Mesodermal cell (in vitro differentiated cells): ENCODE results near the gene ZNF79.

ENCODE experiments used
- H3K27ac ChIP-seq: 2 replicates; pipeline ENCODE4 v1.7.0; 2013; ENCODE audit warnings: mild to moderate bottlenecking, low read depth, low read length, moderate library complexity; ENCODE audit not compliant: severe bottlenecking
- H3K36me3 ChIP-seq: 2 replicates; pipeline ENCODE4 v1.7.1; 2013; ENCODE audit warnings: mild to moderate bottlenecking, low read length, moderate library complexity; ENCODE audit not compliant: control insufficient read depth, insufficient read depth
- H3K4me1 ChIP-seq: one replicate; pipeline ENCODE4 v1.7.1; 2013; ENCODE audit warnings: mild to moderate bottlenecking, low read length; ENCODE audit not compliant: insufficient read depth, control insufficient read depth, poor library complexity, severe bottlenecking
- H3K4me3 ChIP-seq: 2 replicates; pipeline ENCODE4 v1.7.0; 2013; ENCODE audit warnings: low read length, control low read depth, mild to moderate bottlenecking; ENCODE audit not compliant: insufficient read depth, poor library complexity, severe bottlenecking; ENCODE audit errors: extremely low read depth
- H3K9me3 ChIP-seq: 2 replicates; pipeline ENCODE4 v1.7.1; 2013; ENCODE audit warnings: mild to moderate bottlenecking, low read length, moderate library complexity; ENCODE audit not compliant: control insufficient read depth
- WGBS, 2 experiments: methylation state at CpG; one replicate each; pipeline ENCODE4 v1.1.5; 2013; ENCODE audit warnings: missing lambda C conversion rate in 2 of 2; ENCODE audit not compliant: insufficient coverage in 2 of 2; 5-methylcytosine and 5-hydroxymethylcytosine counted together

Gene ZNF79

DNA sequence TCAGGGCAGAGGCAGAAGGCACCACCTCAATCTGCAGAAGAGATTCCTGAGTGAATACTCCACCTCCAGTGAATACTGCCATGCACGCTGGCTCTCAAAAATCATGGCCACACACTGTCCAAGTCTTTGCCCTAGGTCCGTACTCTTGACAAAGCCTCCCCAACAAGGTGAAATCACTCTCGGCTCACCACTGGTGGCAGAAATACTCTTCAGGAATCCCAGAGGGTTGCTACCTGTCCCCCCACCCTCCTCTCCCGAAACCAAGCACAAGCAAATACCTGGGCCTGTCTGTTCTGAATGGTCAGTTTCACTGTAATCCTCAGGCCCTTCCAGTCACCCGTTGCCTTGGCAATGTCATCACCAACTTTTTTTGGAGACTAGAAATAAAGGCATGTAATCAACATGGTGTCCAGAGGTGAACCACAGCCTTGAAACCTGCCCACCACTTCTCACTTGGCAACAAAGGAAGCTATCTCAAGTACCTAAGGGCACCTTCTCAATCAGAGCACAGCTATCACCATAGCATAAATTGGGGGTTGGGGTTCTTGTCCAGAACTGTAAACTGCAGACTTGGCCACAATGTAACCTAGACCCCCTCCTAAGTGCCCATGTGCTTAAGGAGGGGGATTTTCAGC, 25.3 kb downstream of the ZNF79 start:
- H3K4me1 ChIP-seq = peaks cover 11% of the 10 kb centered on the region
- peak overlapping the region; percentile 91 for H3K27ac ChIP-seq
- 57 to 80% methylated on average over 4 to 5 of the region's 5 CpGs for WGBS, 2 experiments
- H3K36me3 ChIP-seq = peaks cover 70% of the 10 kb centered on the region
- peaks cover 11% of the 10 kb centered on the region for H3K9me3 ChIP-seq
- H3K4me3 ChIP-seq = peak overlapping the region; percentile 96

DNA sequence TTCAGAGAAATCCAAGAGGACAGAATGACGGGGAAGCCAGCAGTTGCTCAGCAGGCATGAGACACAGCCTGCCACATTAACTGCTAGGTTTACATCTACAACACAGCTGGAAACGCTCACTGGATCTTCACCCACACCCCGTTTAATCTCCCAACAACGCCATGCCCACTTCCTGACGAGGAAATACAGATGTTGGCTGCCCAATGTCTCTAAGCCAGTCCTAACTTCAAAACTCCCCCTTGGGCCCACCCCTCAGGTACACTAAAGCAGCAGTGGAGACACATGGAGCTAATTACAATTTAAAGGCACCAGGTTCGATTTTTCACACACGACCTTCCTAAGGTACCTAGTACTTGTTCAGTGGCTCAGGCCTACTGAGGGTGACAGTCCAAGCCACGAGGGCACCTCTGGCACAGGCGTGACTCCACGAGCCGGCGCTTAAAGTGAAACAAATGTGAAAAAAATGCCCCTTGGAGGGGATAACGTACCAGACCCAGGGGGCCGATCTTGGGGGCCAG, 26.1 kb downstream of the ZNF79 start:
- WGBS, 2 experiments = 2 to 3% methylated on average over 12 to 13 of the region's 14 CpGs
- H3K36me3 ChIP-seq = peaks cover 68% of the 10 kb centered on the region
- peak overlapping the region; percentile 96 for H3K4me3 ChIP-seq
- H3K4me1 ChIP-seq = peaks cover 11% of the 10 kb centered on the region
- H3K9me3 ChIP-seq = peaks cover 3% of the 10 kb centered on the region
- H3K27ac ChIP-seq = peak overlapping the region; percentile 91

- Histone ChIP-seq H3K9me3 (no peaks in the 10 kb centered on the region), H3K36me3 (peaks cover 65% of the 10 kb centered on the region), H3K4me1 (peaks cover 11% of the 10 kb centered on the region), H3K4me3 (peak within 1 kb of the TSS; percentile 96), H3K27ac (peak within 1 kb of the TSS; percentile 91)
- 0% methylated on average over 46 to 59 of the region's 71 CpGs for WGBS, 2 experiments
Observed at GRCh38 chr9:127450830-127451607, 26.8 kb downstream of the ZNF79 start, which contains the start of the genes LRSAM1 and RPL12. Gene LRSAM1 (plus strand): TSS chr9:127451510. CDS start chr9:127454528, 3,018 bp downstream. Gene RPL12 (minus strand): TSS chr9:127451406. CDS start chr9:127451317, 89 bp downstream.

GRCh38 chr9:127451608-127451857, 27.4 kb downstream of the ZNF79 start:
- peak overlapping the region; percentile 91 for H3K27ac ChIP-seq
- H3K9me3 ChIP-seq = no peaks in the 10 kb centered on the region
- peaks cover 60% of the 10 kb centered on the region for H3K36me3 ChIP-seq
- 0% methylated on average over 10 to 14 of the region's 14 CpGs for whole genome bisulfite sequencing, 2 experiments
- H3K4me3 ChIP-seq = peak overlapping the region; percentile 96
- H3K4me1 ChIP-seq = peaks cover 11% of the 10 kb centered on the region

DNA sequence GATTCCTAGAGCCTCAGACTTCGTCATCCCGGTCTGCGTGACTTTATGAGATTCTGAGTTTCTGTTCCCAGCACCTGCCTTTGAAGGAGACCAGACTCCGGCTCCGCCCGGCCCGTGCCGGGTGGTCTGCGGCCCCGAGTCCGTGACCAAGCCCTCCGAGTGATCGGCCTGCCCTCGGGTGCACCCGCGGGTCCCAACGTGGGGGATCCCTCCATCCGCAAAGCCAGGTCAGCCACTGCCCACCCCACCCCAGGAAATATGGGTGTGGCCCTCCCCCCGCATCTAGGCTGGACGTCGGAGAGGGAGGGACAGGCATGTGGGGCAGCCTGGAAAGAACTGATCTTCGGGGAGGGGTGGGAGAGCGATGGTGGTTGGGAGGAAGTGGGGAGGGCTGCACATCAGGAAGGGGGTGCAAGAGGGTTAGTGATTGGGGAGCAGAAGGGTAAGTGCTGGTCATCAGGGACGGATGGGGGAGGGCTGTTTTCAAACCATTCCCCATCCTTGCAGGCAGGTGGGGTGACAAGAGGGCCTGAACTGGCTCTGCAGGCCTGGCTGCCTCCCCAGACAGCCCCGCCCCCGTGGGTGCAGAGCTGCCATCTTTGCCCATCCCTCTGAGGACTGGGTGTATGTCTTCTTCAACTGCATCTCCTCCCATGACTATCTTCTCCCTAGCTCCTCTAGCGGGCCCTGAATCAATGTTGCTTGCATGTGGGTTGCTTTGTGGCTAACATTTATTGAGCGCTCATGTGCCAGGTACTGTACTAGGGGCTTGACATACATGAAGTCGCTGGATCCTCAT, 27.9 kb downstream of the ZNF79 start:
- peak overlapping the region; percentile 91 for H3K27ac ChIP-seq
- H3K4me3 ChIP-seq = peak overlapping the region; percentile 96
- WGBS, 2 experiments = 16% methylated on average over 15 to 24 of the region's 29 CpGs
- peaks cover 11% of the 10 kb centered on the region for H3K4me1 ChIP-seq
- no peaks in the 10 kb centered on the region for H3K9me3 ChIP-seq
- peaks cover 58% of the 10 kb centered on the region for H3K36me3 ChIP-seq

- WGBS, 2 experiments = 74 to 80% methylated on average over 4 of the region's 4 CpGs
- Histone ChIP-seq H3K9me3 (no peaks in the 10 kb centered on the region), H3K36me3 (peaks cover 58% of the 10 kb centered on the region), H3K4me1 (peaks cover 11% of the 10 kb centered on the region), H3K4me3 (peak overlapping the region; percentile 96), H3K27ac (no peak overlapping the region)
Observed at GRCh38 chr9:127452691-127453090, 28.5 kb downstream of the ZNF79 start.

GRCh38 chr9:127455324-127455992, 31.3 kb downstream of the ZNF79 start:
- H3K27ac ChIP-seq = no peak overlapping the region
- H3K9me3 ChIP-seq = no peaks in the 10 kb centered on the region
- H3K4me1 ChIP-seq = peaks cover 3% of the 10 kb centered on the region
- peaks cover 48% of the 10 kb centered on the region for H3K36me3 ChIP-seq
- H3K4me3 ChIP-seq = no peak overlapping the region
- WGBS, 2 experiments = 58 to 94% methylated on average over 4 to 5 of the region's 6 CpGs

GRCh38 chr9:127457191-127457878, 33.2 kb downstream of the ZNF79 start:
- 85 to 89% methylated on average over 13 of the region's 17 CpGs for WGBS, 2 experiments
- Histone ChIP-seq H3K9me3 (no peaks in the 10 kb centered on the region), H3K36me3 (peaks cover 64% of the 10 kb centered on the region), H3K4me1 (no peaks in the 10 kb centered on the region), H3K4me3 (no peak overlapping the region), H3K27ac (no peak overlapping the region)

GRCh38 chr9:127458921-127459320, 34.7 kb downstream of the ZNF79 start:
- WGBS, 2 experiments = 93 to 95% methylated on average over 8 to 9 of the region's 9 CpGs
- H3K36me3 ChIP-seq = peaks cover 70% of the 10 kb centered on the region
- H3K4me3 ChIP-seq = no peak overlapping the region
- no peaks in the 10 kb centered on the region for H3K9me3 ChIP-seq
- H3K27ac ChIP-seq = no peak overlapping the region
- peaks cover 5% of the 10 kb centered on the region for H3K4me1 ChIP-seq

DNA sequence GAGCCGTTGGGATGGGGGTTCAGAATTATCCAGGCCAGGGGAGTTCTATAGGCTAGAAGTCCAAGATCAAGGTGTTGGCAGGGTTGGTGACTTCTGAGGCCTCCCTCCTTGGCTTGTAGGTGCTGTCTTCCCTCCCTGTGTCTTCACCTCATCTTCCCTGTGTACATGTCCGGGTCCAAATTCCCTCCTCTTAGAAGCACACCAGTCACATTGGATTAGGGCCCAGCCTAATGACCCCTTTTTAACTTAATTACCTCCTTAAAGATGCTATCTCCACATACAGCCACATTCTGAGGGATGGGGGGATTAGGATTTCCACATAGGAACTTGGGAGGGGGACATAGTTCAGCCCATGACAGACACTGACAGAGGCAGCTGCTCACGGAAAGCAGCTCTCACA, 39.2 kb downstream of the ZNF79 start:
- peaks cover 68% of the 10 kb centered on the region for H3K36me3 ChIP-seq
- H3K27ac ChIP-seq = peak overlapping the region; percentile 24
- peaks cover 8% of the 10 kb centered on the region for H3K4me1 ChIP-seq
- no peak overlapping the region for H3K4me3 ChIP-seq
- 85 to 88% methylated on average over 3 of the region's 3 CpGs for WGBS, 2 experiments
- no peaks in the 10 kb centered on the region for H3K9me3 ChIP-seq
